GM19372 (cell line): ENCODE data around the gene ENTPD6.

Experiments
- ATAC-seq: cut with Tn5 transposase; IDR thresholded peaks from one replicate; pipeline ENCODE4 v1.9.1; 2021; ENCODE audit warnings: mild to moderate bottlenecking, low read depth, moderate library complexity; ENCODE audit not compliant: unreplicated experiment

ENTPD6 gene

GRCh38 chr20:25187220-25187619 is 8.3 kb upstream of the ENTPD6 start:
- no peak for ATAC-seq

GRCh38 chr20:25187635-25188034 is 7.9 kb upstream of the ENTPD6 start:
- ATAC-seq: no peak

GRCh38 chr20:25188218-25188617 is 7.3 kb upstream of the ENTPD6 start:
- ATAC-seq: no peak

- no peak for ATAC-seq
These were observed 4.5 kb upstream of the ENTPD6 start for GRCh38 chr20:25191051-25191450.

GRCh38 chr20:25191689-25192088 is 3.8 kb upstream of the ENTPD6 start:
- ATAC-seq: no peak

GRCh38 chr20:25193843-25194242 is 1.7 kb upstream of the ENTPD6 start:
- ATAC-seq: no peak

GRCh38 chr20:25194333-25194972 is 1.1 kb upstream of the ENTPD6 start:
- no peak for ATAC-seq

GRCh38 chr20:25195962-25196785 is 662 bp downstream of the ENTPD6 start:
- no peak for ATAC-seq

- no peak for ATAC-seq
These were observed 1.2 kb downstream of the ENTPD6 start for GRCh38 chr20:25196786-25197120.

- no peak for ATAC-seq
These were observed 1.8 kb downstream of the ENTPD6 start for GRCh38 chr20:25197183-25197869.

- no peak for ATAC-seq
These were observed 2.3 kb downstream of the ENTPD6 start for GRCh38 chr20:25197870-25198190.

GRCh38 chr20:25198663-25199383 is 3.3 kb downstream of the ENTPD6 start:
- no peak for ATAC-seq

GRCh38 chr20:25199473-25200260 is 4.2 kb downstream of the ENTPD6 start:
- ATAC-seq: no peak

GRCh38 chr20:25203089-25203488 is 7.6 kb downstream of the ENTPD6 start:
- no peak for ATAC-seq

- ATAC-seq: no peak
These were observed 8.4 kb downstream of the ENTPD6 start for GRCh38 chr20:25203871-25204320.

- ATAC-seq: no peak
These were observed 9.2 kb downstream of the ENTPD6 start for GRCh38 chr20:25204550-25205276.

GRCh38 chr20:25205277-25206062 is 10.0 kb downstream of the ENTPD6 start:
- ATAC-seq: no peak

GRCh38 chr20:25206063-25206403 is 10.5 kb downstream of the ENTPD6 start:
- ATAC-seq: no peak

- ATAC-seq: no peak
These were observed 11.0 kb downstream of the ENTPD6 start for GRCh38 chr20:25206548-25206947.
